Right lobe of liver (tissue), 4 donors: ENCODE results near the gene ABCB10.

ENCODE experiments used
- CTCF ChIP-seq, 4 donors: fragments of 200-600 bp in 3 of 4; fragments of 450-650 bp in 1 of 4; IDR thresholded peaks; one replicate each; pipeline versions ENCODE4 v1.5.1 to v1.8.0; 2016 to 2022; ENCODE audit warnings: antibody characterized with exemption in 4 of 4, mild to moderate bottlenecking in 2 of 4
- POLR2A ChIP-seq: fragments of 450-650 bp; IDR thresholded peaks from one replicate; pipeline ENCODE4 v1.6.1; 2017; ENCODE audit warnings: antibody characterized with exemption, mild to moderate bottlenecking
- donor health status: DM: no; HTN: no; CAD: no.
- donor health status: DM: no; HTN: no; CAD: no.
- donor health status: DM: no; HTN: yes; CAD: no.

GRCh38 chr1:229485318-229485717 lies 73.2 kb downstream of the ABCB10 start:
- TF ChIP-seq CTCF (IDR thresholded peaks at IDR 0.05) (no peak), POLR2A (no peak)
